K562 (cell line): Measurements from ENCODE around the gene KMT2E. TPM values are rescaled to one million over a fixed set of nuclear protein-coding genes. Genes with fewer than 3 reads are reported as not detected.

Experiments
- DMBX1 ChIP-seq: fragments of 250-450 bp; sonication (Bioruptor Pico); IDR thresholded peaks from 2 replicates; pipeline ENCODE4 v1.8.0; 2022; ENCODE audit warnings: inconsistent platforms, mild to moderate bottlenecking, moderate library complexity, borderline replicate concordance
- ESRRA ChIP-seq: fragments of 450-650 bp; IDR thresholded peaks from 2 replicates; pipeline ENCODE4 v1.6.1; 2014; ENCODE audit warnings: low read depth, mild to moderate bottlenecking, moderate library complexity, borderline replicate concordance
- EWSR1 ChIP-seq: fragments of 450-650 bp; IDR thresholded peaks from 2 replicates; pipeline ENCODE4 v1.6.1; 2018; ENCODE audit warnings: borderline replicate concordance, mild to moderate bottlenecking, low read depth, moderate library complexity; ENCODE audit not compliant: partially characterized antibody
- FOXK2 ChIP-seq, 2 experiments: fragments of 450-650 bp; IDR thresholded peaks in 1 of 2; conservative IDR thresholded peaks in 1 of 2; 2 replicates each; pipeline ENCODE4 v1.6.1; 2016; ENCODE audit warnings: low read depth in 2 of 2, mild to moderate bottlenecking in 1 of 2
- FOXP4 ChIP-seq: sonication (generic); formaldehyde crosslinking; IDR thresholded peaks from 2 replicates; pipeline ENCODE4 v1.8.0; 2022; ENCODE audit warnings: mild to moderate bottlenecking, missing genetic modification reagents, borderline replicate concordance
- GTF2A2 ChIP-seq: IDR thresholded peaks from 2 replicates; pipeline ENCODE4 v1.6.1; 2016; ENCODE audit warnings: mild to moderate bottlenecking, missing genetic modification characterization, missing compliant biosample characterization
- HDAC8 ChIP-seq: fragments of 450-650 bp; IDR thresholded peaks from 2 replicates; pipeline ENCODE4 v1.6.1; 2016; ENCODE audit warnings: mild to moderate bottlenecking, missing genetic modification characterization, moderate library complexity, missing compliant biosample characterization
- HMG20B ChIP-seq: fragments of 250-450 bp; sonication (Bioruptor Pico); IDR thresholded peaks from 2 replicates; pipeline ENCODE4 v1.5.0; 2021; ENCODE audit warnings: mild to moderate bottlenecking
- MTA1 ChIP-seq: fragments of 450-650 bp; IDR thresholded peaks from 2 replicates; pipeline ENCODE4 v1.6.1; 2017; ENCODE audit warnings: borderline replicate concordance
- MYC ChIP-seq, 2 experiments: fragments of 250-450 bp in 1 of 2; sonication (Bioruptor Pico) in 1 of 2; IDR thresholded peaks; 2 replicates each; pipeline versions ENCODE4 v1.5.1 to v1.6.1; 2012 to 2021; ENCODE audit warnings: low read depth in 2 of 2, borderline replicate concordance in 1 of 2, improper control_type of control experiment in 1 of 2, low read length in 1 of 2, mild to moderate bottlenecking in 1 of 2, moderate library complexity in 1 of 2
- PRMT5 ChIP-seq: sonication (generic); formaldehyde crosslinking; IDR thresholded peaks from 2 replicates; pipeline ENCODE4 v1.5.0; 2020; ENCODE audit warnings: missing genetic modification reagents
- PTRF ChIP-seq: fragments of 450-650 bp; IDR thresholded peaks from 2 replicates; pipeline ENCODE4 v1.6.1; 2016; ENCODE audit warnings: mild to moderate bottlenecking, missing genetic modification characterization, missing compliant biosample characterization
- REST ChIP-seq, 2 experiments: fragments of 450-650 bp; formaldehyde crosslinking in 1 of 2; IDR thresholded peaks; 2 replicates each; pipeline versions ENCODE4 v1.4.0 to v1.6.1; 2014 to 2020; ENCODE audit warnings: mild to moderate bottlenecking in 2 of 2, borderline replicate concordance in 1 of 2, low read depth in 1 of 2
- TRIM28 ChIP-seq: fragments of 450-650 bp; IDR thresholded peaks from 2 replicates; pipeline ENCODE4 v1.6.1; 2017
- polyA plus RNA-seq, 8 experiments: library from polyadenylated mRNA; depleted of rRNA in 4 of 8; stranded (reverse) in 5 of 8; unstranded in 3 of 8; fragments of >200 nt; fragmentation: Nextera tagmentation in 2 of 8; fragmentation: Illumina TruSeq in 1 of 8; extraction: Ambion mirVana in 2 of 8; extraction: Trizol in 1 of 8; gene quantifications; 2 replicates each; pipeline versions ENCODE4 v1.2.1 to v1.2.3, GENCODE V29; 2011 to 2014; ENCODE audit warnings: inconsistent platforms in 1 of 8, missing spikeins in 1 of 8
- total RNA-seq, 7 experiments: library from RNA; depleted of rRNA in 6 of 7; stranded (reverse); fragments of >200 nt in 6 of 7; fragmentation: Illumina TruSeq in 2 of 7; extraction: Trizol in 2 of 7; gene quantifications; 2 replicates each; pipeline versions ENCODE4 v1.2.1 to v1.2.3, GENCODE V29; 2011 to 2021; ENCODE audit warnings: low replicate concordance in 1 of 7

The KMT2E gene
- total and polyA plus RNA-seq, 9 of the 15 experiments (the other 6 are each of a cell fraction or from before 2014, with no cell fraction given), result 8.9 to 55.3 (median 38.1) TPM

- TF ChIP-seq FOXP4 (CRISPR knock-in tag) (peak; percentile 66; the same call in 1 of the 2 replicates), PRMT5 (no peak), FOXK2 (conservative IDR thresholded peaks at IDR 0.05 in 1 of 2, IDR thresholded peaks at IDR 0.05 in 1 of 2; ENCODE audit: low read depth in 2 of 2) (peak; percentile 79 to 88; a peak in 3 of 4 replicates), GTF2A2 (no peak; the same call in 1 of the 2 replicates), REST (IDR thresholded peaks at IDR 0.05; ENCODE audit: borderline replicate concordance) (peak; percentile 64), REST (CRISPR knock-in tag; IDR thresholded peaks at IDR 0.05; ENCODE audit: low read depth) (peak; percentile 88), MTA1 (peak; percentile 97), TRIM28 (no peak; the same call in 1 of the 2 replicates), HMG20B (peak; percentile 76; the same call in 1 of the 2 replicates), ESRRA (peak; percentile 79; the same call in 1 of the 2 replicates), PTRF (tag) (no peak), HDAC8 (tag) (peak; percentile 51; the same call in 1 of the 2 replicates), MYC (IDR thresholded peaks at IDR 0.05; ENCODE audit: low read depth, low read length) (peak; percentile 88), MYC (CRISPR knock-in tag; IDR thresholded peaks at IDR 0.05; ENCODE audit: borderline replicate concordance, low read depth) (peak; percentile 93), EWSR1 (no peak), DMBX1 (CRISPR knock-in tag) (0 out of 2 replicates have a peak, but pooled peaks have one; percentile 63)
Observed at GRCh38 chr7:104983578-104984539, 30.1 kb upstream of the KMT2E start (continued).
